GM18520 (cell line): Measurements from ENCODE around the gene AMH.

Source experiments
- ATAC-seq: cut with Tn5 transposase; IDR thresholded peaks from one replicate; pipeline ENCODE4 v1.9.1; 2021; ENCODE audit not compliant: unreplicated experiment

AMH gene

GRCh38 chr19:2234996-2235380, 14.1 kb upstream of the AMH start:
- ATAC-seq: no peak

GRCh38 chr19:2235381-2236063, 13.6 kb upstream of the AMH start:
- no peak for ATAC-seq

- no peak for ATAC-seq
These were observed 13.1 kb upstream of the AMH start for GRCh38 chr19:2236064-2236313.

GRCh38 chr19:2236314-2237050, 12.6 kb upstream of the AMH start, which contains the start of the genes PLEKHJ1 and SF3A2:
Gene PLEKHJ1 (minus strand): TSS chr19:2236329. CDS start chr19:2236248, 81 bp downstream.
Gene SF3A2 (plus strand): TSS chr19:2236824. CDS start chr19:2243419, 6,595 bp downstream.
- ATAC-seq: peak; percentile 75

- no peak for ATAC-seq
These were observed 11.9 kb upstream of the AMH start for GRCh38 chr19:2237051-2237868.

- ATAC-seq: no peak
These were observed 11.3 kb upstream of the AMH start for GRCh38 chr19:2237869-2238153.

- no peak for ATAC-seq
These were observed 9.9 kb upstream of the AMH start for GRCh38 chr19:2239173-2239572.

- no peak for ATAC-seq
These were observed 9.1 kb upstream of the AMH start for GRCh38 chr19:2239771-2240770.

GRCh38 chr19:2240881-2241760, 8.0 kb upstream of the AMH start:
- ATAC-seq: no peak

- ATAC-seq: no peak
These were observed 7.0 kb upstream of the AMH start for GRCh38 chr19:2242092-2242537.

GRCh38 chr19:2242816-2243215, 6.3 kb upstream of the AMH start:
- no peak for ATAC-seq

GRCh38 chr19:2243274-2244124, 5.6 kb upstream of the AMH start:
- ATAC-seq: no peak

- ATAC-seq: no peak
These were observed 5.1 kb upstream of the AMH start for GRCh38 chr19:2244125-2244411.

- no peak for ATAC-seq
These were observed 4.6 kb upstream of the AMH start for GRCh38 chr19:2244486-2244885.

- ATAC-seq: no peak
These were observed 3.9 kb upstream of the AMH start for GRCh38 chr19:2245273-2245672.

GRCh38 chr19:2246014-2246620, 3.0 kb upstream of the AMH start:
- no peak for ATAC-seq

- ATAC-seq: no peak
These were observed 2.2 kb upstream of the AMH start for GRCh38 chr19:2246801-2247361.

- no peak for ATAC-seq
These were observed 1.6 kb upstream of the AMH start for GRCh38 chr19:2247433-2248101.
